Measurements from ENCODE around the gene CTTNBP2NL.
"Not testable (repeated sequence)": the region's sequence is repeated elsewhere in the genome, so short reads cannot be mapped to it uniquely, and the experiment has no call there.

Gene CTTNBP2NL

GRCh38 chr1:112429749-112430148 is 33.7 kb downstream of the CTTNBP2NL start:
- DNase-seq = no peak

- no peak for DNase-seq
Measured at GRCh38 chr1:112431038-112431437, 35.0 kb downstream of the CTTNBP2NL start.

GRCh38 chr1:112435448-112435847 is 39.4 kb downstream of the CTTNBP2NL start:
- DNase-seq = no peak

- no peak for DNase-seq
Measured at GRCh38 chr1:112436384-112437156, 40.6 kb downstream of the CTTNBP2NL start.

GRCh38 chr1:112438156-112438555 is 42.1 kb downstream of the CTTNBP2NL start:
- not testable (repeated sequence) for DNase-seq

GRCh38 chr1:112439592-112439991 is 43.6 kb downstream of the CTTNBP2NL start:
- no peak for DNase-seq

- DNase-seq = no peak
Measured at GRCh38 chr1:112440574-112440973, 44.6 kb downstream of the CTTNBP2NL start.

GRCh38 chr1:112444269-112444668 is 48.3 kb downstream of the CTTNBP2NL start:
- no peak for DNase-seq

GRCh38 chr1:112445596-112445995 is 49.6 kb downstream of the CTTNBP2NL start:
- no peak for DNase-seq

GRCh38 chr1:112446411-112446810 is 50.4 kb downstream of the CTTNBP2NL start:
- DNase-seq = no peak

GRCh38 chr1:112448904-112449629 is 53.1 kb downstream of the CTTNBP2NL start:
- no peak for DNase-seq

- DNase-seq = no peak
Measured at GRCh38 chr1:112449630-112449983, 53.6 kb downstream of the CTTNBP2NL start.

GRCh38 chr1:112450773-112451172 is 54.8 kb downstream of the CTTNBP2NL start:
- no peak for DNase-seq

GRCh38 chr1:112451301-112451700 is 55.3 kb downstream of the CTTNBP2NL start:
- DNase-seq = not testable (repeated sequence)

- no peak for DNase-seq
Measured at GRCh38 chr1:112453876-112454275, 57.9 kb downstream of the CTTNBP2NL start.

- DNase-seq = no peak
Measured at GRCh38 chr1:112454316-112454715, 58.3 kb downstream of the CTTNBP2NL start.

- DNase-seq = no peak
Measured at GRCh38 chr1:112457241-112457640, 61.2 kb downstream of the CTTNBP2NL start.

- no peak for DNase-seq
Measured at GRCh38 chr1:112457955-112458354, 61.9 kb downstream of the CTTNBP2NL start.

- no peak for DNase-seq
Measured at GRCh38 chr1:112458756-112459155, 62.7 kb downstream of the CTTNBP2NL start.

GRCh38 chr1:112460615-112461014 is 64.6 kb downstream of the CTTNBP2NL start:
- DNase-seq = no peak

- no peak for DNase-seq
Measured at GRCh38 chr1:112461200-112461871, 65.3 kb downstream of the CTTNBP2NL start.

GRCh38 chr1:112462953-112463279 is 66.9 kb downstream of the CTTNBP2NL start:
- DNase-seq = no peak

- DNase-seq = no peak
Measured at GRCh38 chr1:112464501-112464900, 68.5 kb downstream of the CTTNBP2NL start.

- no peak for DNase-seq
Measured at GRCh38 chr1:112465122-112465521, 69.1 kb downstream of the CTTNBP2NL start.

All from activated CD4-positive, alpha-beta T cell treated with anti-CD3 and anti-CD28 coated beads for 1 hour (primary cell).